Measurements from ENCODE around the gene TBXAS1.

DNA sequence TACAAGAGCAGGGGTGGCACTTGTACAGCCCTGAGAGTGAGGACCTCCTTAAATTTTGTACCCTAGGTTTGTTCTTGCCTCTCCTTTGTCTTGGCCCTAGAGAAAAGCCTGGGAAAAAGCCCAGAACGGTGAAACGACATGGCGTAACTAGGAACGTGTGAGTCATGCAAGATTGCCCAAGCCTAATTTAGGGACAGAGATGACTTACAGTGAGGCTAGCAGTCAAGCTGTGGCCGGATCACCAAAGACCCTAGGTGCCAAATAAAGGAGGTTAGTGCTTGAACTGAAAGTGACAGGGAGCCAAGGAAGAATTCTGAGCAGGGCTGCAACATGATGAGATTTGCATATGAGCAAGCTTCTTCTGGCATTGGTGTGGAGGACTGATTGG, 25.1 kb downstream of the TBXAS1 start:
- TF ChIP-seq, protein P1, sequence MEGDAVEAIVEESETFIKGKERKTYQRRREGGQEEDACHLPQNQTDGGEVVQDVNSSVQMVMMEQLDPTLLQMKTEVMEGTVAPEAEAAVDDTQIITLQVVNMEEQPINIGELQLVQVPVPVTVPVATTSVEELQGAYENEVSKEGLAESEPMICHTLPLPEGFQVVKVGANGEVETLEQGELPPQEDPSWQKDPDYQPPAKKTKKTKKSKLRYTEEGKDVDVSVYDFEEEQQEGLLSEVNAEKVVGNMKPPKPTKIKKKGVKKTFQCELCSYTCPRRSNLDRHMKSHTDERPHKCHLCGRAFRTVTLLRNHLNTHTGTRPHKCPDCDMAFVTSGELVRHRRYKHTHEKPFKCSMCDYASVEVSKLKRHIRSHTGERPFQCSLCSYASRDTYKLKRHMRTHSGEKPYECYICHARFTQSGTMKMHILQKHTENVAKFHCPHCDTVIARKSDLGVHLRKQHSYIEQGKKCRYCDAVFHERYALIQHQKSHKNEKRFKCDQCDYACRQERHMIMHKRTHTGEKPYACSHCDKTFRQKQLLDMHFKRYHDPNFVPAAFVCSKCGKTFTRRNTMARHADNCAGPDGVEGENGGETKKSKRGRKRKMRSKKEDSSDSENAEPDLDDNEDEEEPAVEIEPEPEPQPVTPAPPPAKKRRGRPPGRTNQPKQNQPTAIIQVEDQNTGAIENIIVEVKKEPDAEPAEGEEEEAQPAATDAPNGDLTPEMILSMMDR (IDR thresholded peaks at IDR 0.05) = no peak
- no peak for TF ChIP-seq EP300 (IDR thresholded peaks at IDR 0.05)

Data from esophagus muscularis mucosa (tissue), 3 donors.